ENCODE results near the gene PAH. TPM values are rescaled to one million over a fixed set of nuclear protein-coding genes. Genes with fewer than 3 reads are reported as not detected.

Gene PAH
- total RNA-seq, 1 experiment from 2014 or later, result not detected

- no peaks in the 10 kb centered on the region for H3K36me3 Mint-ChIP-seq (ENCODE audit: insufficient read depth, unreplicated experiment)
- ChIA-PET POLR2A (no interaction called here), CTCF (interaction anchor here (0.6 to 1.7 kb wide), 21 partner anchors 9 to 1236 kb away, joined by 3 to 9 read pairs (median 3); no protein-coding TSS in a partner anchor)
- no peaks in the 10 kb centered on the region for H3K9me3 Mint-ChIP-seq (ENCODE audit: unreplicated experiment)
- H3K27me3 Mint-ChIP-seq (ENCODE audit: insufficient read depth, unreplicated experiment), result peaks cover 31% of the 10 kb centered on the region
- TF ChIP-seq CTCF (IDR thresholded peaks at IDR 0.05; ENCODE audit: unreplicated experiment), result peak; percentile 44
- peak; percentile 30 for DNase-seq (ENCODE audit: unreplicated experiment)
- H3K27ac Mint-ChIP-seq (ENCODE audit: low read depth, unreplicated experiment), result no peak overlapping the region
- BruUV-seq (replicated peaks), result no TSS peak
- peaks cover 10% of the 10 kb centered on the region for H3K4me1 Mint-ChIP-seq (ENCODE audit: insufficient read depth, unreplicated experiment)
- no peak overlapping the region for H3K4me3 Mint-ChIP-seq (ENCODE audit: unreplicated experiment)
- intact Hi-C loops (cut with micrococcal nuclease), result loop anchor here (5.0 to 10.0 kb wide), 3 partner anchors 66 to 1036 kb away; no protein-coding TSS in a partner anchor
These were observed 105.8 kb downstream of the PAH start for GRCh38 chr12:102811110-102811737.

GRCh38 chr12:102808412-102808811, 108.6 kb downstream of the PAH start:
- ChIA-PET CTCF (interaction anchor here (0.6 to 0.9 kb wide), 2 partner anchors 39 to 1143 kb away, joined by 3 to 5 read pairs; no protein-coding TSS in a partner anchor), POLR2A (no interaction called here)
- intact Hi-C loops (cut with micrococcal nuclease), result no loop called here
- no peak overlapping the region for H3K4me3 Mint-ChIP-seq (ENCODE audit: unreplicated experiment)
- H3K36me3 Mint-ChIP-seq (ENCODE audit: insufficient read depth, unreplicated experiment), result no peaks in the 10 kb centered on the region
- no peaks in the 10 kb centered on the region for H3K9me3 Mint-ChIP-seq (ENCODE audit: unreplicated experiment)
- H3K4me1 Mint-ChIP-seq (ENCODE audit: insufficient read depth, unreplicated experiment), result peaks cover 10% of the 10 kb centered on the region
- no peak for TF ChIP-seq CTCF (IDR thresholded peaks at IDR 0.05; ENCODE audit: unreplicated experiment)
- no peak overlapping the region for H3K27ac Mint-ChIP-seq (ENCODE audit: low read depth, unreplicated experiment)
- no TSS peak for BruUV-seq (replicated peaks)
- no peak for DNase-seq (ENCODE audit: unreplicated experiment)
- peaks cover 20% of the 10 kb centered on the region for H3K27me3 Mint-ChIP-seq (ENCODE audit: insufficient read depth, unreplicated experiment)

- peaks cover 2% of the 10 kb centered on the region for H3K27me3 Mint-ChIP-seq (ENCODE audit: insufficient read depth, unreplicated experiment)
- no peak overlapping the region for H3K4me3 Mint-ChIP-seq (ENCODE audit: unreplicated experiment)
- no peak overlapping the region for H3K27ac Mint-ChIP-seq (ENCODE audit: low read depth, unreplicated experiment)
- intact Hi-C loops (cut with micrococcal nuclease), result no loop called here
- no TSS peak for BruUV-seq (replicated peaks)
- no peak for DNase-seq (ENCODE audit: unreplicated experiment)
- H3K9me3 Mint-ChIP-seq (ENCODE audit: unreplicated experiment), result no peaks in the 10 kb centered on the region
- H3K4me1 Mint-ChIP-seq (ENCODE audit: insufficient read depth, unreplicated experiment), result no peaks in the 10 kb centered on the region
- CTCF ChIA-PET, result interaction anchor here (0.6 to 2.9 kb wide), 6 partner anchors 10 to 832 kb away, joined by 3 to 21 read pairs (median 4); no protein-coding TSS in a partner anchor
- TF ChIP-seq CTCF (IDR thresholded peaks at IDR 0.05; ENCODE audit: unreplicated experiment), result no peak
- H3K36me3 Mint-ChIP-seq (ENCODE audit: insufficient read depth, unreplicated experiment), result no peaks in the 10 kb centered on the region
- POLR2A ChIA-PET, result no interaction called here
These were observed 110.5 kb downstream of the PAH start for GRCh38 chr12:102806592-102806991.

GRCh38 chr12:102806110-102806509, 110.9 kb downstream of the PAH start:
- intact Hi-C loops (cut with micrococcal nuclease), result no loop called here
- Mint-ChIP-seq H3K27me3 (ENCODE audit: insufficient read depth, unreplicated experiment) (no peaks in the 10 kb centered on the region), H3K4me1 (ENCODE audit: insufficient read depth, unreplicated experiment) (no peaks in the 10 kb centered on the region), H3K9me3 (ENCODE audit: unreplicated experiment) (no peaks in the 10 kb centered on the region), H3K36me3 (ENCODE audit: insufficient read depth, unreplicated experiment) (no peaks in the 10 kb centered on the region), H3K27ac (ENCODE audit: low read depth, unreplicated experiment) (no peak overlapping the region), H3K4me3 (ENCODE audit: unreplicated experiment) (no peak overlapping the region)
- BruUV-seq (replicated peaks), result no TSS peak
- ChIA-PET POLR2A (no interaction called here), CTCF (interaction anchor here (0.5 to 2.9 kb wide), 5 partner anchors 10 to 76 kb away, joined by 3 to 21 read pairs (median 4); no protein-coding TSS in a partner anchor)
- no peak for DNase-seq (ENCODE audit: unreplicated experiment)
- TF ChIP-seq CTCF (IDR thresholded peaks at IDR 0.05; ENCODE audit: unreplicated experiment), result no peak
